NCI-H2227 (cell line): ENCODE data around the gene GATA1.

Experiments
- DNase-seq: peaks from one replicate; lab custom pipeline; 2025; ENCODE audit not compliant: unreplicated experiment; lab: John Stamatoyannopoulos, UW

GATA1 gene

DNA sequence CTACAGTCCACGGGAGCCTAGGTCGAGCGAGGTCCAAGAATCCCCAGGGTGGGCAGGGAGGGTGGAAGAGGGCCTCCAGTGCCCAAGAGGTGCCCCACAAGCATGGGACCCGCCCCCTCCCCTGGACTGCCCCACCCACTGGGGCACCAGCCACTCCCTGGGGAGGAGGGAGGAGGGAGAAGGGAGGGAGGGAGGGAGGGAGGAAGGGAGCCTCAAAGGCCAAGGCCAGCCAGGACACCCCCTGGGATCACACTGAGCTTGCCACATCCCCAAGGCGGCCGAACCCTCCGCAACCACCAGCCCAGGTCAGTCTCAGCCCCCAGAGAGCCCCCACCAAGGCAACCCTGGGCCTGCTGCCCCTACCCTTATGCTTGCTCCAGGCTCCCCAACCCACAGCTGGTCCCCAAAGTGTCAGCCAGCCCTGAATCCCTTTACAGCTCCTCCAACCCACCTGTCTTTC is at the start of gene GATA1:
Gene GATA1, plus strand, starts transcription at position 250 of the 460 bp plus-strand sequence. CDS start 4,520 bp downstream, outside the sequence.
- DNase-seq: no peak

DNA sequence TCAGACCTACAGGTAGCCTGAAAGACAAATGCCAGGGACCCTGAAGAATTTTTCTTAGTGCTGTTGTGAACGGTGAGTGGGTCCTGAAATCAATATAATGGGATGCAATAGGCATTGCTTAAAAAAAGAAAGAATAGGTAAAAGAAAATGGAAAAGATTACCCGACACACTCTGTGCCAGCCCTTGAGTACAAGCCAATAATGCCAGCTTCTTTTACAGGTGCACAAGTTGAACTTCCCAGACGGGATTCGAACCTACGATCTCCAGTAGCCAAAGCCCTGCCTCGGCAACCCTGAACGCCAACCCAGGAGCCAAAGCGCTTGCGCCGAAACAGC is 49.5 kb upstream of the GATA1 start:
- no peak for DNase-seq

DNA sequence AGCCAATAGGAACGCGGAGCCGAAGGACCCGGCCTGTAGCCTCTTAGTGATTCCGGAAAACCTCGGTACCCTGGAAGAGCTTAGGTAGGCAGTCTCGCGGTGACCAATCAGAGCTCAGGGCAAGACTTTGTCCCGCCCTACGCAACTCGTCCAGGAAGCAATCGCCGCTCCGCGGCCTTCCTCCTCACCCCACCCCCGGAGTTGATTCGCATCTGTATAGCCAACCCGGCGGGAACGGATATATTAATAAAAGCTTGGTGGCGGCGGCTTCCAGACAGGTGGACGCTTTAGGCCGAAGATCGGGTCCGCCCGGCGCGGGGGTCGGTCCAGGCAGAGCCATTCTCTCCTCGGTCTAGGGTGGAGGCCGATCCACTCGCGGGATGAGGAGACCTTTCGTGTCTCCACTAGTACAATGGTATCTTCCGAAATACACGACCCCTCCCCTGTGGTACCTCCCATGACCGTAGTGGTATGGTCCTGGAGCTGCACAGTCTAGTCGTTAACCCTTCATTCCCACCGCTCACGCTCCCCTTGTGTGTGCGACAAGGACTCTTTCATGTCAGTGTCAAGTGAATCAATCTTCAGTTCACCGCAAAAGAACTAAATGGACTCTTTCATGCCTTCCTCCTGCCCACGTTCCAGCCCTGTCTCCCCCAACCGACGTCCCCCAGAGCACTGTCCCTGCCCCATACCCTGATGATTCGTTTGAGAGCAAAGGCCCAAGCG is 49.0 kb upstream of the GATA1 start:
- DNase-seq: peak; percentile 99

DNA sequence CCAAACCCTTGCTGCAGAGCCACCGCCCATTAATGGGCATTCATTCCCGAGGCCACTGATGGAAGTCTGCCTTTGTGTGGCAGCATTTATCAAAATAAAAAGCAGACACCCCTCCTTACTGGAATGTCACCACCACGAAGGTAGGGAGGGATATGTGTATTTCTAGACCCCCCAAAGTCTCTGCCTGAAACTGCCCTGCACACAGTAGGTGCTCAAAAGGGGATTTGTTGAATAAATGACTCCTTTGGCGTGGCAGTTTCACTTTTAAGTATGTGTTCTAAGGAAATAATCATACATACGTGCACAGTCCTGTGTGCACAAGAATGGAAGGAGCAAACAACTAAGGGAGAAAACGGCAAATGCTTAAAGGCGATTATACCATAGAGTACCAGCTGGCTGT is 48.5 kb upstream of the GATA1 start:
- no peak for DNase-seq

DNA sequence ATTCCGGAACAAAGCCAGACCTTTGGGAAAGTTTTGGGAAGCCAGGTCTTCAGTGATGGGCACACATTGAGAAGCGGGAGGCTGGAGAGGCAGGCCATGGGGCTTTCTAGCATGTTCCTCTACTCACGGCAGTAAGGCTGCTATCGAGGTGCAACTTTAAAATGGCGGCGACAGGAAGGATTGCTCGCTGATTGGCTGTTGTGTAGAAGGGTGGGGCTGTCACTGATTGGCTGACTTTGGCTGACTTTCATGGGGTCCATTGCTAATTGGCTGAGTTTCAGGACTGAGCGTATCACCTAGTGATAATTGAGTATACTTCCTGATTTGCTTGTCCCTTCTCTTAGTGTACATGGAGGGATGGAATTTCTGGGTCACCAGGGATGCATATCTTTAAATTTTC is 44.6 kb upstream of the GATA1 start:
- DNase-seq: no peak

DNA sequence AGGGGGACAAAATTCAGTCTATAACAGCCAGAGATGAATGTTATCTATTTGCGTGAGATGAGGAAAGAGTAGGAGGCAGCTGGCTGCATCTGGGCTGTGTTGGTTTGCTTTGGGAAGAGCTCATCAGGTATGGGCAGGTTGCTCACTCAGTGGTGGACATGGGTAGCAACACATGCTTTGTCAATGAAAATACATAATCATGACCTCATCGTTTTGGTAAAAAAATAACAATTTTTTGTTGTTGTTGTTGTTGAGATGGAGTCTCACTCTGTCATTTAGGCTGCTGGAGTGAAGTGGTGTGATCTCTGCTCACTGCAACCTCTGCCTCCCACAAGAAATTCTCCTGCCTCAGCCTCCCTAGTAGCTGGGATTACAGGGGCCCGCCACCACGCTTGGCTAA is 41.2 kb upstream of the GATA1 start:
- no peak for DNase-seq

DNA sequence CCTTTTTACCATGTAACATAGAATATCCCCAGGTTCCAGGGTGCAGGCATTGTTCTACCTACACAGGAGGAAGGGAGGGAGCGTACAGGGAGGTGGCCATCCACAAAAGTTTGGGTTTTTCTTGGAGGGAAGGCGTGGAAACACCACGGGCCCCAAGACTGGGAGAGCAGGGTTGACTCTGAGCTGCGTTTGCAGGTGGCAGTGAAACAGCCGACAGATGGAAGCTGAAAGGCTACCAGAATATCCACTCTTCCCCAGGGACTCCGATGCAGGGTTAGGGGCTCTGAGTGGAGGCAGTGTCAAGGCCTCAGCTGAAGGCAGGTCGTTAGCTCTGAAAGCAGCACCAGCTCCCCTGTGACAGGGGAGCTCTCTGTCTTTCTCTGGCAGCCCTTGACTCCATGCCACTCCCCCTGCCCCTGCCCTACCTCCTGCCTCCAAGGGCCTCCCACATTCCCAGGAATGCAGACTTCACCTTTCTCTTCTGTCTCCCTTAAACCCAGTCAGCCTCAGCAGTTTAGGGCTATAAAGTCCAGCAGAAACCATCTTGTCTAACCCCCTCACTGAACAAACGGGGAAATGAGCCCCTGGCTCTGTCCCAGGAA is 38.9 kb upstream of the GATA1 start:
- no peak for DNase-seq

DNA sequence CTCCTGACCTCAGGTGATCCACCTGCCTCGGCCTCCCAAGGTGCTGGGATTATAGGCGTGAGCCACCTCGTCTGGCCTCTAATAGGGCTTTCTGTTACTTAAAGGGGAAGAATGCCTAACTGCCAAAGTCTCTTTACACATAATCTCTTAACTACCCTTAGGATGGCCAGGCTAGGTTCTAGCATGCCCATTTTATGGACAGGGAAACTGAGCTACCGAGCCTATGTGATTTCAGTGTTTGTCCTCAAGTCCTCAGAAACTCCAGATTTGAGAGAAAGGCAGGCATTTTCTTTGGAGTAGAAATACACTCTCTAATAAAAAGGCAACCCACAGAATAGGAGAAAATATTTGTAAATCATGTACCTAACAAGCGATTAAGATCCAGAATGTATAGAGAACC is 37.2 kb upstream of the GATA1 start:
- DNase-seq: no peak

DNA sequence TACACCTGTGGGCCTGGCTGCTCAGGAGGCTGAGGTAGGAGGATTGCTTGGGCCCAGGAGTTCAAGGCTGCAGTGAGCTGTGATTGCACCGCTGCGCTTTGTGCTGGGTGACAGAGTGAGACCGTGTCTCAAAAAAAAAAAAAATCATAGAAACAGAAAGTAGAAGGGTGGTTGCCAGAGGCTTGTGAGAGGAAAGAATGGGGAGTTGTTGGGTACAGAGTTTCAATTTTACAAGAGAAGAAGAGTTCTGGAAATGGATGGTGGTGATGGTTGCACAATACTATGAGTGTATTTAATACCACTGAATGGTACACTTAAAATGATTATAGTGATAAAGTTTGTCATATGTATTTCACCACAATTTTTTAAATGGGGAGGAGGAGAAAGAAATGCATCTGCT is 35.0 kb upstream of the GATA1 start:
- DNase-seq: no peak

DNA sequence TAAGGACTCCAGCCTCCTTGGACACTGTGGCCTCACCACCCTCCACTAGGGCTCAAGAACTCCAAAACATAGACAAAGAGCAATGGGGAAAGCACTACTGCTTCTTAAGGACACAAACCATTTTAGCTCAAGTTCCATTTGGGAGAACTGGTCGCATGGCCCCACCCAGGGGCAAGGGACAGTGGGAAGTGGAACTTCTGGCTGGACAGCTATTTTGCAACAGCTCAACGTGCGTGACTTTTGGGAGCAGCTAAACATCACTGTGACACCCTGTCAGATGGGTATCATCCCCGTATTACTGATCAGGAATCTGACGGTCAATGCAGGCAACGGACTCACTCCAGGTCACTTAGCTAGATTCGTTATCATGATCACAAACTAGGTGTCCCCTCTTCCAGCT is 33.9 kb upstream of the GATA1 start:
- DNase-seq: no peak

DNA sequence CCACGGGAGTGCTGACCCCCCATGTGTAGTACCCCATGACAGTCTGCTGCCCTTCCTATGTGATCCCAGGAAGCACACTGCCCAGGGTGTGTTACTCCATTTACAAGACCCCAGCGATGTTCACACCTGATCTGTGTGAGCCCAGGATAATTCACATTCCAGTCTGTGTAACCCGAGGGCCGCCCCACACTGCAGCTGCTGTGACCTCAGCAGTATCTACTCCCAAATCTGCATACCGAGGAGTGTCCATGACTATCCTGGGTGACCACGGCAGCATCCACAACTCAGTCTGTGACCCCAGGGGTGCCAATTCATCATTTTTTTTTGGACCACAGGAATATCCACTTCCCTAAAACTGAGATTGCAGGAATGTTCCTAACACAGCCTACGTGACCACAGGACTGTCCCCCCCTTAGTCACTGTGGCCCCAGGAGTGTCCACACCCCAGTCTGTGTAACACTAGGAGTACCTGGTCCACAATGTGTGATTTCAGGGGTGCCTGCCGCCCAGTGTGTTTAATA is 32.6 kb upstream of the GATA1 start:
- DNase-seq: no peak

DNA sequence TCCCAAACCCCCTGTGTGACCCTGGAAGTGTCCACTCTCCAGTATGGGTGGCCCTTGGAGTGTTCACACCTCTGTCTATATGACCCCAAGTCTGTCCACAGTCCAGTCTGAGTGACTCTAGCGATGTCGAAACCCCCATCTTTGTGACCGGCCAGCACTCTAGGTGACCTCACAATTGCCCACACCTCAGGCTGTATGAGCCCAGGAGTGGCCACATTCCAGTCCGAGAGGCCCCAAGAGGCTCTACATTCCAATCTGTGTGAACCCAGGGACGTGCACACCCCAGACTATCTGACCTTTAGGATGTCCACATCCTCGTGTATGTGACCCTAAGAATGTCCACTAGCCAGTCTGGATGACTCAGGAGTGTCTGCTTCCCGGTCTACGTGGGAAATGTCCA is 32.2 kb upstream of the GATA1 start:
- DNase-seq: no peak

DNA sequence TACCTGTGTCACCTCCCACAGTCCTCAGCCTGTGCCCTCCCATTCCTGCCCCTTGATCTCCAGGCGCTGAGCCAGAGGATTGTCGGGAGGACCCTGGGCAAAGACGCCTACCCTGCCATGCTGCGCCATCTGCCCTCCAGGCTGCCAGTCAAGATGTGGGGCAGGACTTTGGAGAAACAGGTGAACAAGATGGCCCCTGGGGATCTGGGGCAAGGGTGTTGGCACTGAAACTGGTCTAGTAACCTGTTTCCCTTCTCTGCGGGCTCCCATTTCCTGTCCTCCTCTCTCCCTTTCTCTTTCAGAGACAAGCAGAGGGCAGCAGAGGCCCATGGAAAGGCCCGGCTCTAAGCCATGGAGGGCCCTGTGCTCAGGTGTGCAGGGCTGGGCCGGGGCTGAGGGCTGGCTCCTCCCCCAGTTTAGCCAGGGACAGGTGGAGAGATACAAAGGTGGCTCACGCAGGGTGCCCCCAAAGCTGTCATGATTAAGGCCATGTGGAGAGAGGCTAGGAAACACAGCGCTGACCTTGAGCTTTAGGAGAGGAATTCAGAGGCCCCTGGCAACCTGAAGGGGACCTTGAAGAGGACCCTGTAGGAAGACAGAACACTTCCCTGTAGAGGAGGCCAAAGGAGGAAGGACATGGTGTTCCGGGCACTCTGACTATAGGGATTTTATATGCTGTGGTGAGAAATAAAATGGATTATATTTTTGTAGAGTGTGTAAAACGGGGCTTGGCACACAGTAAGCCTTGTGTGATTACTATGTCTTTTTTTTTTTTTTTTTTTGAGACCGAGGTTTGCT is 24.5 kb upstream of the GATA1 start, which contains the start of gene GLOD5:
Gene GLOD5, plus strand, starts transcription at position 74 of the 798 bp plus-strand sequence. Its CDS starts 44 bp downstream, at position 118.
- DNase-seq: peak; percentile 30

DNA sequence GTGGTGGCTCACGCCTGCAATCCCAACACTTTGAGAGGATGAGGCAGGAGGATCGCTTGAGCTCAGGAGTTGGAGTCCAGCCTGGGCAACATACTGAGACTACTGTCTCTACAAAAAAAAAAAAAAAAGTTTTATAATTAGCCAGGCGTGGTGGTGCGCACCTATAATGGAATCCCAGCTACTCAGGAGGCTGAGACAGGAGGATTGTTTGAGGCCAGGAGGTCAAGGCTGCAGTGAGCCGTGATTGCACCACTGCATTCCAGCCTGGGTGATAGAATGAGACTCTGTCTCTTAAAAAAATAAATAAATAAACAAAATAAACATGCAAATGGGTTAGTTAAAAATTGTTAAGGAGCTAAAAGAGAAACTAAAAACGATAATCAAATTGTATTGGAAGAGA is 17.2 kb upstream of the GATA1 start:
- no peak for DNase-seq

DNA sequence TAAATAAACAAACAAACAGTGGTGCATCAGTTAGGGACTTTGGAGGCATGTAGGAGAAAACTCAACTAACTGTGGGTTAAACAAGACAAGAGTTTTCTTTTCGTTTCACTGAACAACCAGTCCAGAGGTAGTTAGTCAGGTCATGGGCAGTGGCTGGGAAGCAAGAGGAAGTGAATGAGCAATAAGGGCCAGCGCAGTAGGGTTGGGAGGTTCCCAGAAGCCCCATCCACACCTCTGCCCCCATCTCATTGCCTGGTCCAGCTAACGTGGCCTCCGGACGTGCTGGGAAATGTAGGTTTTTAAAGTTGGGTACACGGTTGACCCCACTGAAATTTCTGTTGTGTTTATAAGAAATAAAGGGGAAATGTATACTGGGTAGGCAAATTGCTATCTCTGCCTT is 16.1 kb upstream of the GATA1 start:
- DNase-seq: no peak

DNA sequence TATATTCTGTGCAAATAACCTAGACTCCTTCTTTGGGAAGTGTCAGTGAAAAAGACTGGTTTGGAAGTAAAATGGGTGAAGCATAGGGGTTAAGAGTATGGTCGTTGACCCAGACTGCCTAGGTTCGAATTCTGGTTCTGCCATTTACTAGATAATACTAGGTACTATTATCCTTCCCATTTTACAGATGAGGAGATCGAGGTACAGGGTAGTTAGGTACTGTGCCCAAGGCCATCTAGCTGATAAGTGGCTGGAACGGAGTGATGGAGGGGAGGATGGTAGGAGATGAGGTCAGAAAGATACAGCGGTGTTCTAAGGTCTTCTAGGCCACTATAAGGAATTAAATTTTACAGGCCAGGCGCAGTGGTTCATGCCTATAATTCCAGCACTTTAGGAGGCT is 13.8 kb upstream of the GATA1 start:
- DNase-seq: no peak

DNA sequence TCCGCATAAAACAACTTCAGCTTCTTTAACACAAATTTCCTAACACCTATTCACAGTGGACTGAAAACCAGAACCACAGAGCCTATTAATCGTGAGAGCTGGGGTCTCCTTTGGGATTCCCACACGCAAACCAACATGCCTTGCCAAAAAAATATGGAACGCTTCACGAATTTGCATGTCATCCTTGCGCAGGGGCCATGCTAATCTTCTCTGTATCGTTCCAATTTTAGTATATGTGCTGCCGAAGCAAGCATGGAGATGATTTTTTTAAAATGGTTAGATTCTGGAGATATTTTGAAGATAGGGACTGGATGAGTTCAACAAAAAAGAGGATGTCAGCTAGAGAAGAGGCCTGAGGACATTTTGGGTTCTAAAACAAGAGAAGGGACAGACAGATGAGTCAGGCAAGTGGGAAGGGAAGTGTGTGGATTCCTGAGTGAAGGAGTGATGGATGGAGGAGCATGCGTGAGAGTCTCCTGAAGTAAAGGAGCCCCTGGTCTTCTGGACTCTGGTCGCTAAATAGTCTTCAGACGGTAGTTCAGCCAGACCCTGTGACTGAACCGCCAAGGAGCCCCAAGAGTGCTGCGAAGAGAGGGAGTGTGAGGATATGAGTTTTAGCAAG is 9.5 kb upstream of the GATA1 start:
- no peak for DNase-seq

DNA sequence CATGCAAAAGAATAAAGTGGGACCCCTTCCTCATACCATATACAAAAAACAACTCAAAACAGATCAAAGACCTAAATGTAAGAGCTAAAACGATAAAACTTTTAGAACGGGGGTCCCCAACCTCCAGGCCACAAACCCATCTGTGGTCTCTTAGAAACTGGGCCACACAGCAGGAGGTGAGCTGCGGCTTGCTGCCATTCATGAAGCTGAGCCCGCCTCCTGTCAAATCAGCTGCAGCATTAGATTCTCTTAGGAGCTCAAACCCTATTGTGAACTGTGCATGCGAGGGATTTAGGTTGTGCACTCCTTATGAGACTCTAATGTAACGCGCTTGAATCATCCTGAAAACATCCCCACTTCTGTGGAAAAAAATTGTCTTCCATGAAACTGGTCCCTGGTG is 7.0 kb upstream of the GATA1 start:
- DNase-seq: no peak

DNA sequence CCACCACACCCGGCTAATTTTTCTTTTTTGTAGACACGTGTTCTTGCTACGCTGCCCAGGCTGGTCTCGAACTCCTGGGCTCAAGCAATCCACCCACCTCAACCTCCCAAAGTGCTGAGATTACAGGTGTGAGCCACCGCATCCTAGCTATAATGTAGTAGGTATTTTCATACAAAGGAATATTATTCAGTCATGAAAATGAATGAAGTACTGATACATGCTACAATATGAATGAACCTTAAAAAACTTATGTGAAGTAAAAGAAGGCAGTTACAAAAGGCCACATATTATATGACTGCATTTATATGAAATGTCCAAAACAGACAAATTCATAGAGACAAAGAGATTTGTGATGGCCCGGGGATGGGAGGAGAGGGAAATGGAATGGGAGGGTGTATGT is 4.7 kb upstream of the GATA1 start:
- no peak for DNase-seq

DNA sequence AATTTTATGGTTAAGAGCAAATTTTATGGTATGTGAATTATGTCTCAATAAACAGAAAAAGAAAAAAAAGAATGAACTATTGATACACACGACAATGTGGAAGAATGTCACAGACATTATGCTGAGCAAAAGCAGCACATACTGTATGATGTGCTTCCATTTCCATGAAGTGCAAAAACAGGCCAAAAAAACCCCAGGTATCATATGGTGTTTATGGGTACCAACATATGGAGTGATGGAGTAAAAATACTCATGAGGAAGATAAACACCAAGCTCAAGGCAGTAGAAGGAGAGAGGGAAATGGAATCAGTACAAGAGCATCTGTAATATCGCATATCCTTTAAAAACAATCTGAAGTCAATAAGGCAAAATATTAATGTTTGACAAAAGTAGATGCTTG is 4.2 kb upstream of the GATA1 start:
- DNase-seq: no peak

DNA sequence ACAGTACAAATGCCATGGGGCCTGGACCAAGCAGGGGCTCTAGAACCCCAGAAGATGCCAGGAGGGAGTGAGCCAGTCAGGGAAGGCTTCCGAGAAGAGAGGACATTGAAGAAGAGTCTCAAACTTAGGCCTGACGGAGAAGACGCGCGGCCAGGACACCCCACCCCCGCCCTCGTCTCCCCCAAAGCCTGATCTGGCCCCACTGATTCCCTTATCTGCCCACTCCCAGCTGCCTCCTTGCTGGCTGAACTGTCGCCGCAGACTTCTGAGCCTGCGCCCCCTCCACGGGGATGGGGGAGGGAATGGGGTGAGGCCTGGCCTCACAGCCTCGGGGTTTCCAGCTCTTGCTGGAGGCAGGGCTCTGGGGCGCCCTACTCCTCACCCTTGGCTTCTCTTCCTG is 3.6 kb upstream of the GATA1 start:
- DNase-seq: no peak
